Spleen (tissue), 11 donors: ENCODE measurements around the gene DPYSL4. TPM values are rescaled to one million over a fixed set of nuclear protein-coding genes. Genes with fewer than 3 reads are reported as not detected.
A peak's percentile ranks its signal among the peaks of the same experiment; 100 is the strongest.

ENCODE experiments used
- DNase-seq: peaks from one replicate; pipeline ENCODE4 v3.0.0-alpha.2; 2020
- H3K27ac ChIP-seq, 8 donors: fragments of 200-600 bp; sonication (generic) in 7 of 8; 1 replicate in 4 of 8; 2 replicates in 4 of 8; pipeline versions ENCODE4 v1.5.0 to v1.8.0; 2016 to 2021; ENCODE audit warnings: inconsistent platforms in 4 of 8, mild to moderate bottlenecking in 4 of 8, moderate library complexity in 1 of 8
- H3K27me3 ChIP-seq, 7 donors: fragments of 200-600 bp; sonication (generic) in 6 of 7; replicated peaks in 1 of 7; 1 replicate in 4 of 7; 2 replicates in 3 of 7; pipeline versions ENCODE4 v1.5.0 to v1.8.0; 2016 to 2021; ENCODE audit warnings: inconsistent platforms in 3 of 7, mild to moderate bottlenecking in 1 of 7
- H3K36me3 ChIP-seq, 6 donors: fragments of 200-600 bp; sonication (generic) in 5 of 6; 1 replicate in 4 of 6; 2 replicates in 2 of 6; pipeline versions ENCODE4 v1.5.0 to v1.8.0; 2016 to 2021; ENCODE audit warnings: inconsistent platforms in 2 of 6
- H3K4me1 ChIP-seq, 6 donors: fragments of 200-600 bp; sonication (generic) in 5 of 6; 1 replicate in 3 of 6; 2 replicates in 3 of 6; pipeline versions ENCODE4 v1.5.0 to v1.8.0; 2016 to 2021; ENCODE audit warnings: inconsistent platforms in 3 of 6
- H3K4me3 ChIP-seq, 8 donors: fragments of 200-600 bp; sonication (generic) in 7 of 8; 1 replicate in 4 of 8; 2 replicates in 4 of 8; pipeline versions ENCODE4 v1.5.0 to v1.8.0; 2016 to 2021; ENCODE audit warnings: inconsistent platforms in 4 of 8, mild to moderate bottlenecking in 4 of 8, moderate library complexity in 2 of 8
- H3K9me3 ChIP-seq, 8 donors: fragments of 200-600 bp; sonication (generic) in 7 of 8; 1 replicate in 4 of 8; 2 replicates in 4 of 8; pipeline versions ENCODE4 v1.5.0 to v1.8.0; 2016 to 2021; ENCODE audit warnings: inconsistent platforms in 4 of 8
- CTCF ChIP-seq, 11 experiments: fragments of 200-600 bp in 7 of 11; fragments of 450-650 bp in 4 of 11; sonication (generic) in 4 of 11; IDR thresholded peaks in 8 of 11; conservative IDR thresholded peaks in 3 of 11; 1 replicate in 7 of 11; 2 replicates in 4 of 11; pipeline versions ENCODE4 v1.4.0 to v1.8.0; 2016 to 2021; ENCODE audit warnings: antibody characterized with exemption in 11 of 11, inconsistent platforms in 4 of 11, mild to moderate bottlenecking in 1 of 11
- POLR2A ChIP-seq, 3 donors: fragments of 450-650 bp; IDR thresholded peaks; one replicate each; pipeline ENCODE4 v1.5.1; 2017; ENCODE audit warnings: antibody characterized with exemption in 3 of 3, mild to moderate bottlenecking in 1 of 3
- POLR2AphosphoS5 ChIP-seq, 3 donors: sonication (generic); formaldehyde crosslinking; IDR thresholded peaks; one replicate each; pipeline ENCODE4 v1.5.1; 2017; ENCODE audit warnings: antibody characterized with exemption in 3 of 3
- WGBS, 5 donors: extraction: QIAGEN DNeasy Blood & Tissue Kit in 3 of 5; methylation state at CpG; one replicate each; pipeline versions ENCODE4 v1.1.5 to v1.1.7; 2013 to 2018; 5-methylcytosine and 5-hydroxymethylcytosine counted together
- intact Hi-C: fragments of 100-400 bp; cut with DNase I; formaldehyde crosslinking; loops from one replicate; pipeline ENCODE4 v1.15.0; 2023; ENCODE audit warnings: low total_unique reads
- polyA plus RNA-seq, 3 donors: library from polyadenylated mRNA; stranded (reverse); fragments of 200-250 nt; gene quantifications; one replicate each; pipeline ENCODE4 v1.2.1, GENCODE V29; 2013
- total RNA-seq, 7 donors: library from RNA; depleted of rRNA in 3 of 7; stranded (reverse); fragments of >200 nt in 3 of 7; fragmentation: NEBNext Ultra II Directional in 4 of 7; extraction: Animal tissue kit (Norgen Biotek cat#: 25700) in 4 of 7; gene quantifications; one replicate each; pipeline versions ENCODE4 v1.1.0 to v1.2.1, GENCODE V29; 2016 to 2021
- donor health status: healthy with polysubstance abuse.
- donor health status: DM: no; HTN: no; CAD: no; lungs with moderate emphysema.
- donor health status: DM: no; HTN: no; CAD: no.
- donor health status: Bipolar disorder and iron deficiency.
- donor health status: healthy.
- donor health status: DM: no; HTN: no; CAD: no.
- donor health status: DM: yes; HTN: yes; CAD: no.

The DPYSL4 gene
- total and polyA plus RNA-seq, 10 donors = 0.55 to 6.0 (median 1.0) TPM; not detected in 1

GRCh38 chr10:132155723-132156381 lies 30.9 kb upstream of the DPYSL4 start:
- H3K27me3 ChIP-seq = no peaks in the 10 kb centered on the region
- TF ChIP-seq POLR2AphosphoS5 (IDR thresholded peaks at IDR 0.05) (no peak), POLR2A (IDR thresholded peaks at IDR 0.05) (no peak), CTCF (IDR thresholded peaks at IDR 0.05 in 8 of 11, conservative IDR thresholded peaks at IDR 0.05 in 3 of 11) (no peak)
- DNase-seq = peak; percentile 75
- no peak overlapping the region for H3K27ac ChIP-seq
- WGBS, 5 donors = 77 to 85% (median 82%) methylated on average over 9 to 15 of the region's 15 CpGs
- intact Hi-C loops = no loop called here
- H3K36me3 ChIP-seq = no peaks in the 10 kb centered on the region
- no peak overlapping the region for H3K4me3 ChIP-seq
- no peaks in the 10 kb centered on the region for H3K4me1 ChIP-seq
- H3K9me3 ChIP-seq = no peaks in the 10 kb centered on the region

- Histone ChIP-seq H3K36me3 (no peaks in the 10 kb centered on the region), H3K4me1 (no peaks in the 10 kb centered on the region), H3K4me3 (no peak overlapping the region), H3K27me3 (no peaks in the 10 kb centered on the region), H3K9me3 (no peaks in the 10 kb centered on the region), H3K27ac (no peak overlapping the region)
- peak; percentile 57 for DNase-seq
- TF ChIP-seq CTCF (IDR thresholded peaks at IDR 0.05 in 8 of 11, conservative IDR thresholded peaks at IDR 0.05 in 3 of 11) (no peak), POLR2A (IDR thresholded peaks at IDR 0.05) (no peak), POLR2AphosphoS5 (IDR thresholded peaks at IDR 0.05) (no peak)
- intact Hi-C loops = no loop called here
- 84 to 88% (median 85%) methylated on average over 7 of the region's 7 CpGs for WGBS, 5 donors
These were observed 30.4 kb upstream of the DPYSL4 start for GRCh38 chr10:132156382-132156781.

- intact Hi-C loops = no loop called here
- WGBS, 5 donors = 83 to 94% (median 88%) methylated on average over 8 of the region's 8 CpGs
- H3K27me3 ChIP-seq = no peaks in the 10 kb centered on the region
- H3K9me3 ChIP-seq = no peaks in the 10 kb centered on the region
- TF ChIP-seq POLR2AphosphoS5 (IDR thresholded peaks at IDR 0.05) (no peak), CTCF (IDR thresholded peaks at IDR 0.05 in 8 of 11, conservative IDR thresholded peaks at IDR 0.05 in 3 of 11) (no peak), POLR2A (IDR thresholded peaks at IDR 0.05) (no peak)
- no peaks in the 10 kb centered on the region for H3K36me3 ChIP-seq
- DNase-seq = peak; percentile 36
- peaks cover 0 to 4% (median 3%) of the 10 kb centered on the region in 6 donors for H3K4me1 ChIP-seq
- no peak overlapping the region for H3K4me3 ChIP-seq
- no peak overlapping the region for H3K27ac ChIP-seq
These were observed 29.6 kb upstream of the DPYSL4 start for GRCh38 chr10:132157101-132157500.

- Histone ChIP-seq H3K9me3 (no peaks in the 10 kb centered on the region), H3K36me3 (no peaks in the 10 kb centered on the region), H3K4me1 (peaks cover 0 to 15% (median 9%) of the 10 kb centered on the region in 6 donors), H3K27ac (peak overlapping the region in 2 of 8 donors; percentile 31 to 48), H3K4me3 (no peak overlapping the region), H3K27me3 (peaks cover 0 to 2% (median 0%) of the 10 kb centered on the region in 7 donors)
- WGBS, 5 donors = 50 to 74% (median 56%) methylated on average over 1 to 2 of the region's 2 CpGs
- intact Hi-C loops = no loop called here
- peak; percentile 47 for DNase-seq
- no peak for TF ChIP-seq POLR2AphosphoS5 (IDR thresholded peaks at IDR 0.05)
- no peak for TF ChIP-seq CTCF (IDR thresholded peaks at IDR 0.05 in 8 of 11, conservative IDR thresholded peaks at IDR 0.05 in 3 of 11)
- no peak for TF ChIP-seq POLR2A (IDR thresholded peaks at IDR 0.05)
These were observed 28.5 kb upstream of the DPYSL4 start for GRCh38 chr10:132158122-132158741.
